Measurements from ENCODE around the gene NOP14.

The NOP14 gene

DNA sequence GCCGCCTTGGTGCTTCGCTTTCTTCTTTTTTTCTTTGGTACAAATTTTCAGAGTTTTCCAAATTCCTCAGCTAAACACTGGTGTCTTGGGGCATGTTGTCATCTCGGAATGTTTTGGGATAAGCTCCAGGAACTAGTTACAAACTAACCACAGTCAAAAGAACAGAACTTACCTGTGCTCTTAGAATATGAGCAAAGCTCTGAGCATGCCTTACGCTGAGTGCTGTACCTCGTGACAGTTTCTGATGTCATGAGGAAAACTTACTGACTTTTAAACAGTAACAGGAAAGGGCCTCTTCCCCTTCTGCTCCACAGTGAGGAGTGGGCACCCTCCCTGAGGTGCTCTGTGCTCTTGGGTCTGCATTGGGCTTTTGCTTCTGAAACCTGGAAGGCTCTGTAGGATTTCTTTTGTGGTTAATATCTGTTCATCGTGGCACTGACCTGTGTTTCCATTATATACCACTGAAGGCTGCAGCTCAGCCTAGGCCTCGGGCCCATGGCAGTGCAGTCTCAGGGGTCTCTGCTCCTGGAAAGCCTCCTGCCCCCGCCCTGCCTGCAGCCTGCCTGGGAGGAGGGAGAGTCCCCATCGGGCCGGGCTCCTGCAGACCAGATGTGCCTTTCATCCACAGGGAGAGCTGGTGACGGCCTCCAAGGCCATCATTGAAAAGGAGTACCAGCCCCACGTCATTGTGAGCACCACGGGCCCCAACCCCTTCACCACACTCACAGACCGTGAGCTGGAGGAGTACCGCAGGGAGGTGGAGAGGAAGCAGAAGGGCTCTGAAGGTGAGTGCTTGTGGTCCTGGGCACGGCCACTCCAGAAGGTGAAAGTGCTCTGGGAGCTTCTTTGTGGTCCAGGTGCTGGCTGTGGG, 48.7 kb downstream of the NOP14 start:
- no peak for DNase-seq (ENCODE audit: low spot score)

DNA sequence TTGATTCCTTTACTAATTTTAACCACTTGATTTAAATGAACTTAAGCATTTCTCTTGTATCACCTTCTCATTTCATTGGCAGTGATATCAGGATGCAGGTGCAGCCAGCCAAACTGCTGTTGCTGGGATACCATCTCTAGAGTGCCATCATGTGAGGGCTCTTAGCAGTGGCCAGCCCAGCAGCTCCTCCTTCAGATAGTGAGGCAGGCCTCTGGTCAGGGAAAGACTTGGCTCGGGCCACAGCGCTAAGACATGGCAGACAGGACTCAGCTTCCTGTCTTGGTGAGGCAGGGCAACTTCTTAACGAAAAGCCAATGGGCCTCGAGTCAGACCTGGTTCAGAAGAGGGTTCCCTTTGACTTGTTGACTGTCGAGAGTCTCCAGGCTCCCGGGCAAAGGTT, 50.0 kb downstream of the NOP14 start:
- DNase-seq (ENCODE audit: low spot score): no peak

DNA sequence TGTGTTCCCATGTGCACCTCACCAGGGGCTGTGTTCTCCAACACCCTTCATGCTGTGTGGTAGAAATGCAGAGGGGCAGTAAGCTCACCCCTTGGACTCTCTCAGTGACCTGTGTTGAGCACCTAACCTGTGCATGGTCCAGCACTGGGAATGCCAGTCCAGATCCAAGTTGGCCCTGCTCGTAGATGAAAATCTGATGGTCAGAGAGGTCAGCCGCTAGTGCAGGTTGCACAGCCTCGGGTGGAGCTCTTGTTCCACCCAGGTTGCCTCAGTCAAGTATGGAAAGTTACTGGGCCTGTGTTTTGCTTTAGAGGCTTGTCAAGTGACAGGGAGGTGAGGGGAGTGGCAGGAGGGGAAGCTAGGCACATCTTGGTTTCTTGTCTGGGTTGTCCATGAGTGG, 51.3 kb downstream of the NOP14 start:
- DNase-seq (ENCODE audit: low spot score): no peak

DNA sequence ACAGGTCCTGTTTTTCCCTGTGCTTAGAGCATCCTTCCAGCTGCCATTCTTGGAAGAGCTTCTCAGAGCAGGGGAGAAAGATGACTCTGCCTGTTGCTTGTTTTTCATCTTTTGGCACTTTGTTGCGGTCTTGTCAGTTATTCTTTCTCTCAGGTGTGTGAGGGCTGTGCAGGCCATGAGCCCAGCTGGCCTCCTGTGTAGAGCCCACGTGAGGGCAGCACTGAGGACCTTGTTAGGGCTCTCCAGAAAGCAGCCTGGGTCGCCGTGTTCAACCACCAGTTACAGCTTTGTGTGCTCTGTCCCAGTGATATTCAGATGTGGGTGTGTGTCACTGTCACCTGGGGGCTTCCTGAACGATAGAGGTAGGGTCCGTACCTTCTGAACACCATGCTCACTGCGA, 52.8 kb downstream of the NOP14 start:
- DNase-seq (ENCODE audit: low spot score): no peak

DNA sequence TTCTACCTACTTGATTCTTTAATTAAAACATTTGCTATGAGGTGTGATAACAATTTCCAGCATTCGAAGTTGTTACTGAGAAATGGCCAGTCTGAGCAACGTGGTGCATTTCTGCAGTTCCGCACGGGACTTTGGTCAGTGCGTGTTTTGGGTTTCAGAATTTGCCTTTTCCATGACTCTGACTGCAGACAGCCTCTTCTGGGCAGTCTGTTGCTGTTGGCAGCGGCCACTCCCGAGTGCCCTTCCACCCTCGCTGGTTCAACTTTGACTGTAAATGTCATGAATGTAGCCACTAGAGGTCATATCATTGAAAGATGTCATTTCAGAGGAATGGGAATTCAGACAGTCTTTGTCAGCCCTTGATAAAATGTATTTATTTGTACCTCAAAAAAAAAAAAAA, 53.6 kb downstream of the NOP14 start:
- no peak for DNase-seq (ENCODE audit: low spot score)

DNA sequence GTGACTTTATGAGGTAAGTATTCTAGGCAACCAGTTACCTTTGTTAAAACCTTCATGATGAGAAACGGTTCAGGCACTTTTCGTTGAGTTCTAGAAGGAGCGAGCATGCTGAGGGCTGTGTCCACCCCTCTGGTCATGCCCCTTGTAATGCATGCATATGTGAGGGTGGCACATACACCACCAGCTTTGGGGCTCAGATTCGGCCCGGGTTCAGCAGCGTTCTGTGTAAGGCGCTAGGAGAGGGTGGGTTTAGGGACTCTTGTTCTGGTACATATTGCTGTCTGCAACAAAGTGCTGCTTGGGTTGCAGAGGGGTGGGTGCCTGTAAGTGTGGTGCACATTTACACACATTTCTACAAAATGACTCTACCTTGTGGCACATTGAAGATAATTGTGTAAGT, 54.5 kb downstream of the NOP14 start:
- no peak for DNase-seq (ENCODE audit: low spot score)

DNA sequence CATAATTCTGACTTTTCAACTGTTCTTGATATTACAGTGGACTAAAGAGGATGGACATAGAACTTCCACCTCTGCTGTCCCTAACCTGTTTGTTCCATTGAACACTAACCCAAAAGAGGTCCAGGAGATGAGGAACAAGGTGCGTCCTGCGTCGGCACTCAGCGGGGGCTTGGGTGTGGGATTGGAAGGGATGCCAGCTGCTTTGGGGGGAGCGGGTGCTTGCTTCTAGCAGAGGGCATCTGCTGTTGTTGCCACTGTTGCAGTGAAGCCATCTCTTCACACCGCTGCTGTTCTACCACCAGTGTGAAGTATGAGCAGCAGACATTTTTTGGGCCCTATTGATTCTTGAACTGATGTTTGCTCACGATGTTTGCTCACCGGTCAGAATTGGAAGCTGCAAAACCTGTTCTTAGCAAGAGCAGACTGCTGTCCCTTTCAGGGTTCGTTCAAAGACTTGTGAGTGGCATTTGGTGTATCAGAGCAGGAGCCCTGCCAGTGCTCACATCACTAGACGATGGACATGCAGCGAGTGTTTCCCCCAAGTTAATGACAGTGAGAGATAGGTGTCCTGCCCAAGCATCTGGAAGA, 55.4 kb downstream of the NOP14 start:
- no peak for DNase-seq (ENCODE audit: low spot score)

DNA sequence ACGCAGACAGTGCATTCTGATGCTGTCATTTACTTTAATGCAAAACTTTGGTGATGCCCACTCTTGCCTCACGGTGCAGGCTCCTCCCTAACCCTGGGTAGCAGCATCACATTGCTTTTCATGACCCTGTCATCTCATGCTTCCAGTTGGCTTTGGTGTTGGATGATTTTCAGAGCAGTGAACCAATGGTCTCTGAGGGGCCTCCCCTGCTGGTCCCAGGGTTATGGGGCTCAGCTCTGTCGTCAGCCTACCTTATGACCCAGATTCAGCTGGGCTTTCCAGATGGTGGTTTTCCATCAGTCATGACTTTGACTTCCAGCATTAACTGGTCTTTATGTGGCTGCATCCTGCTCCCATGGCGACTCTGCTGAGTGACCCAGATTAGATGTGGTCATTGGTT, 56.0 kb downstream of the NOP14 start:
- no peak for DNase-seq (ENCODE audit: low spot score)

DNA sequence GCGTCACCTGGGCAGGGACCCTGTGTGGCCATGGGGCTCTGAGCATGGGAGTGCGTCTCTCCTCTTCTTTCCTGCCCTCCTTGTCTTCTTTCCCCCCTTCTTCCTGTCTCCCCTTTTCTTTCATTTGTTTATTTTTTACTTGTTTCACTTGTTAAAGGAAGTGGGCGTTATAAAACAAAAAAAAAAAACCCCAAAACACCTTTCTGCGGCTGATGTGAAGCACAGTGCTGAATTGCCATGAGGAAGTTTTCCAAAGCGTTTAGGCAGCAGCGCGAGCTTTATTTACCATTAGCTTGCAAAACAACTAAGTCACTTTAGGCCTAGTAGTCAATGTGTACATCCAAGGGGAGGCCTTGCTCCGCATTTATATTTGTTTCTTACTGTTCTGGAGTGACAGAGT, 57.0 kb downstream of the NOP14 start:
- DNase-seq (ENCODE audit: low spot score): no peak

DNA sequence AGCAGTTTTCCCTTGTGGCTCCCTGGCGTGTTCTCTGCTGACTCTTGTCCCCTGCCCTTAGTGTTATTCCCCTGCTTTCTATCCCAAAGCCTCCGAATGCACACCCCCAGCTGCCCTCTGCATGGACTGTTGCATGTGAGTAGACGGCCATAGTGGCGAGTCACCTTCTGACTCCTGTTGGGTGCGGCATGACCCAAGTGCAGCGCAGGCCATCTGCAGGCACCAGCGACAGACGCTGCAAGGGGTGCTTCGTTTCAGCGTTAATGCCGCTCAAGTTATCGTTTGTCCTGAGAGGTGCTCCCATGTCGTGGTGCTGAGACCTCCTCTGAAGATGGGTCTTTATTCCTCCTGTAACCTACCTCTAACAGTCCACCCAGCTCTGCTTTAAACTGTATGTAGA, 57.7 kb downstream of the NOP14 start:
- DNase-seq (ENCODE audit: low spot score): no peak

DNA sequence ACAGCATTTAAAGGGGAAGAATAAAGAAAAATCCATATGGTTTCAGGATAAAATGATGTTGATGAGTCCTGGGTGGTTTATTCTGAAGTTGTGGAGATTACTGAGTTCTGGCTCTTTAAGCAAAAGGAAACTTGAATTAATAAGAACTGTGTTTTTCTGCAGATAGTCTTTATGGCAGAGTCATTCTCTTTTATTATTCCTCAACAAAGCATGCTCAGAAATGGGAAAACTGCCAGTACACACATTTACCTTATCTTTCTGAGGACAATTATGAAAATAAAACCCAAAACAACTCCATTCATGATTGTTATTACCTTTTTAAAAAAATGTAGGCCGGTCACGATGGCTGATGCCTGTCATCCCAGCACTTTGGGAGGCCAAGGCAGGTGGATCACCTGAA, 61.1 kb downstream of the NOP14 start:
- no peak for DNase-seq (ENCODE audit: low spot score)

DNA sequence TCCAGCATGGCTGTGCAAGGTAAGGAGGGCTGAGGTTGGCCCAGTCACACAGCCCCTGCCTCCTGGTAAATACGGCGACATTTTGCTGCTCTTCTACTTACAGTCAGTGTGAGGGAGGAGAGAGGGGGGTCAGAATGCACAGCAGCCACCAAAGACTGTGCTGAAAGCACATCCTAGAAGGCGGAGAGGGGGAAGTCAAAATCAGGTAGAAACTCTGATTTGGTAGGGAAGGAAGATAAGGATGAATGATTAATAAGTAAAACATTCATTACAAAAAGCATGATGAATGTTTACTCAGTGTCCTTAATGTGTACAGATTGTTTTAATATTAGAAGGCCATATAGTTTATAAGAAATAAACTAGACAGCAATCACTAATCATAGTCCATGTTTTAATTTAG, 62.0 kb downstream of the NOP14 start:
- no peak for DNase-seq (ENCODE audit: low spot score)

DNA sequence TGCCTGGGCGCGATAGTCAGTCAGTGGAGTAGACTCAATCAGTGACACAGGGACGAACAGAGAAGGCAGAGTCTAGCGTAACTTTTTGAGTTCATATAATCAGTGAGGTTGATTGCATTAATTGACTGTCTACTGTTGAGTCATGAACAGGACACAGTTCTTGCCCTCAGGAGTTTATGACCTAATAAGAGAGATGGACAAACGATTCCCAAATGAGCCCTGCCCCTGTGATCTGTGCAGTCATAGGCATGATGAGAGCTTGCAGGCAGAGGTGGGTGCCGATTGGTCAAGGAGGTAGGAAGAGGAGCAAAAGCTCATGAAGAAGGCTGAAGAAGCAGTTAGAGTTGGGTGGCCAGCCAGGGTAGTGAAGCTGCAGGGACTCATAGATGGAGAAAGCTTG, 62.5 kb downstream of the NOP14 start:
- no peak for DNase-seq (ENCODE audit: low spot score)

DNA sequence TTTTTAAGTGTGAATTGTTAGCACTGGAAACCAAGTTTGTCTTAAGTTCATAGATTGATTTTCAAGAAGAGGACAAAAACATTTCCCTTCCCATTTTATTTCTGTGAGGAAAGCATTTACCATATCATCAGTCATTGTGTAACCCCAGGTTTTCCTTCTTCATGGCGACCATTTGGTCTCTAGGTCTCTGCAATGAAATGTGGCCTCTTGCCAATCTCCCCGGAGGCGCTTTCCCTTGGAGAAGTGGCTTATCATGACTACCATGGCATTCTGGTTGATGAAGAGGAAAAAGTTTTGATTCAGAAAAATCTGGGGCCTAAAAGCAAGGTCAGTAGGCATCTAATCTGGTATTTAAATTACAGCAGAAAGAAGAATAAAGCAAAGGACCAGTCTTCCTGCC, 65.2 kb downstream of the NOP14 start:
- DNase-seq (ENCODE audit: low spot score): no peak

DNA sequence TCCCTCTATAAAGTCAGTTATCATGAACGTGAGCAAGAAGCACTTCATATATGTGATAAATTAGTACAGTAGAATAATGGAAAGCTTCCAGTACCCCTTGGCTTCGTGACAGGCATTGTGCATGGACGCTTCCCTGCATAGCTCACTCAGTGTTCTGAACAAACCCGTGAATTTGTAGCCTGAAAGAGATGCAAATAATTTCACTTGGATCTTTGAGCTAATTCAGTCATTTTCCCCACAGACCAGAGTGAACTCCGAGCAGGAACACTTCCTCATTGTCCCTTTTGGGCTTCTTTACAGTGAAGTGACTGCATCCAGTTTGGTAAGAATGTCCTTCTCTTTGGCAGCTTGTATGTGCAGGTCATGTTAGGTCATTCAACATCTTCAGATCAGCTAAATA, 69.4 kb downstream of the NOP14 start:
- DNase-seq (ENCODE audit: low spot score): peak; percentile 18

DNA sequence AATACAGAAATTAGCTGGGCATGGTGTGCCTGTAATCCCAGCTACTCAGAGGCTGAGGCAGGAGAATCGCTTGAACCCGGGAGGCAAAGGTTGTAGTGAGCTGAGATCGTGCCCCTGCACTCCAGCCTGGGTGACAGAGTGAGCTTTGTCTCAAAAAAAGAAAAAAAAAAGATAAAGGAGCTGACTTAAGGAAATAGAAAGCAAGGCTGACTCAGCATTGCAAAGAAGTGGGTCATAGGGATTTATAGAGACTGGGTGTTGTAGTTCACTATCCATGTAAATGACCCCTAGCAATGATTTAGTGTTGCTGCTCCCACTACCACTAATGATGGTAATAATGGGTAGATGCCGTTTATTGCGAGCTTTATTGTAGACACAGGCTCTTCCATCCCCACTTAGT, 71.9 kb downstream of the NOP14 start:
- peak; percentile 54 for DNase-seq (ENCODE audit: low spot score)

DNA sequence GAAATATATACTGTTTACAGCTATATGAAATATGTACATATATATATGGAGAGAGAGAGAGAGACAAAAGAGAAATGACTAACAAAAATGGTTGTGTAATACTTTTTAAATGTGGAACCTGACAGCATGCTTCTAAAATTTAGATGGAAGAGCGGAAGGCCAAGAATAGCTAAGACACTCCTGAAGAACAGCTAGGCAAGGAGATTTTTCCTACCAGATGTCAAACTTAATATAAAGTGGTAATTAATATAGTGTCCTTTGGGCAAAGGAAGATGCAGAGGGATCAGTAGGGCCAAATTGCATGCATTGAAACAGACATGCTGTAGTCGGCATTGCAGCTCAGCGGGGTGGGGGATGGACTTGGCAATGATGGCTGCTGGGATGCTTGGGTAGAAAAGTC, 74.3 kb downstream of the NOP14 start:
- no peak for DNase-seq (ENCODE audit: low spot score)

Data from COLO829 (cell line).